HCT116 (cell line): ENCODE data around the gene RIGI. TPM values are rescaled to one million over a fixed set of nuclear protein-coding genes. Genes with fewer than 3 reads are reported as not detected.

ENCODE experiments used
- ATAC-seq: fragments of 200-7000 bp; cut with Tn5 transposase; 2 replicates; pipeline ENCODE4 v1.9.1; 2020; ENCODE audit warnings: mild to moderate bottlenecking, moderate library complexity
- BruUV-seq: library from RNA; stranded (reverse); fragments of 400-500 nt; replicated peaks from 2 replicates; lab custom pipeline; 2021; lab: Mats Ljungman, UMichigan
- CTCF ChIA-PET: fragments of 300-600 bp; sonication (Branson Sonifier 250); formaldehyde crosslinking; loops from one replicate; lab custom pipeline; 2021; ENCODE audit warnings: antibody characterized with exemption; lab: Charles Lee
- POLR2A ChIA-PET: fragments of 300-600, 350-600 bp; sonication (Branson Sonifier 250); formaldehyde crosslinking; loops from one replicate; lab custom pipeline; 2021; ENCODE audit warnings: antibody characterized with exemption; lab: Charles Lee
- RAD21 ChIA-PET, 2 experiments: fragments of 300-600 bp; sonication (Branson Sonifier 250); formaldehyde crosslinking; loops; one replicate each; lab custom pipeline; 2023; ENCODE audit warnings: low total read pairs in 2 of 2; ENCODE audit not compliant: uncharacterized antibody in 2 of 2, unreplicated experiment in 2 of 2, low non-redundant PET in 1 of 2; lab: Charles Lee
- DNase-seq: peaks from one replicate; pipeline ENCODE4 v3.0.0-alpha.2; 2010; ENCODE audit warnings: low read depth, low spot score
- H2AFZ ChIP-seq: fragments of 200-600 bp; shearing (Covaris generic), sonication (generic); 2 replicates; pipeline ENCODE4 v1.6.1; 2017; ENCODE audit warnings: low read depth, mixed run types, mixed read lengths, antibody characterized with exemption, low read length; ENCODE audit not compliant: poor library complexity, severe bottlenecking
- H3K27ac ChIP-seq: 2 replicates; pipeline ENCODE4 v1.5.1; 2012; ENCODE audit warnings: low read depth, low read length
- H3K27me3 ChIP-seq: fragments of 200-600 bp; sonication (generic); 2 replicates; pipeline ENCODE4 v1.6.1; 2016; ENCODE audit warnings: mixed run types, low read length, mixed read lengths; ENCODE audit not compliant: insufficient read depth
- H3K36me3 ChIP-seq, 2 experiments: fragments of 200-500 bp in 1 of 2; fragments of 200-600 bp in 1 of 2; sonication (Bioruptor generic) in 1 of 2; sonication (generic) in 1 of 2; 2 replicates each; pipeline versions ENCODE4 v1.5.1 to v1.6.1; 2014 to 2016; ENCODE audit warnings: low read length in 2 of 2, inconsistent platforms in 1 of 2, mixed read lengths in 1 of 2, mixed run types in 1 of 2; ENCODE audit not compliant: insufficient read depth in 2 of 2, control insufficient read depth in 1 of 2
- H3K4me1 ChIP-seq, 2 experiments: fragments of 200-600 bp in 1 of 2; sonication (generic) in 1 of 2; 2 replicates each; pipeline versions ENCODE4 v1.5.1 to v1.6.1; 2012 to 2017; ENCODE audit warnings: low read length in 2 of 2, inconsistent platforms in 1 of 2, mild to moderate bottlenecking in 1 of 2, mixed read lengths in 1 of 2, mixed run types in 1 of 2, moderate library complexity in 1 of 2; ENCODE audit not compliant: insufficient read depth in 2 of 2, control insufficient read depth in 1 of 2
- H3K4me2 ChIP-seq: fragments of 200-600 bp; sonication (generic); 2 replicates; pipeline ENCODE4 v1.6.1; 2017; ENCODE audit warnings: mixed run types, low read length, mixed read lengths
- H3K4me3 ChIP-seq, 2 experiments: fragments of 200-600 bp in 1 of 2; sonication (generic) in 1 of 2; replicated peaks in 1 of 2; 2 replicates each; pipeline ENCODE4 v1.5.1; 2011 to 2016; ENCODE audit warnings: low read length in 2 of 2, control low read depth in 1 of 2, low read depth in 1 of 2, mild to moderate bottlenecking in 1 of 2, mixed read lengths in 1 of 2, mixed run types in 1 of 2
- H3K79me2 ChIP-seq: fragments of 200-600 bp; sonication (generic); 2 replicates; pipeline ENCODE4 v1.6.1; 2017; ENCODE audit warnings: mild to moderate bottlenecking, mixed run types, low read length, moderate library complexity, mixed read lengths; ENCODE audit not compliant: insufficient read depth
- H3K9ac ChIP-seq: fragments of 200-600 bp; sonication (generic); 2 replicates; pipeline ENCODE4 v1.6.1; 2016; ENCODE audit warnings: low read length, mixed read lengths
- H3K9me2 ChIP-seq: fragments of 200-600 bp; sonication (generic), shearing (Covaris generic); 2 replicates; pipeline ENCODE4 v1.6.1; 2017; ENCODE audit warnings: mixed run types, mild to moderate bottlenecking, moderate library complexity; ENCODE audit not compliant: insufficient read depth
- H3K9me3 ChIP-seq, 2 experiments: fragments of 200-500 bp in 1 of 2; fragments of 200-600 bp in 1 of 2; sonication (Bioruptor generic) in 1 of 2; sonication (generic) in 1 of 2; 2 replicates each; pipeline ENCODE4 v1.6.1; 2014 to 2017; ENCODE audit warnings: low read length in 2 of 2, mixed read lengths in 2 of 2, inconsistent platforms in 1 of 2, low read depth in 1 of 2, mild to moderate bottlenecking in 1 of 2, mixed run types in 1 of 2, moderate library complexity in 1 of 2; ENCODE audit not compliant: control insufficient read depth in 1 of 2, insufficient read depth in 1 of 2
- H4K20me1 ChIP-seq: fragments of 200-600 bp; sonication (generic), shearing (Covaris generic); 2 replicates; pipeline ENCODE4 v1.6.1; 2017; ENCODE audit warnings: mixed run types, mild to moderate bottlenecking, moderate library complexity; ENCODE audit not compliant: insufficient read depth
- ATF3 ChIP-seq: IDR thresholded peaks from 2 replicates; pipeline ENCODE4 v1.6.1; 2012
- CBX3 ChIP-seq: IDR thresholded peaks from 2 replicates; pipeline ENCODE4 v1.6.1; 2012; ENCODE audit warnings: low read depth
- EGR1 ChIP-seq: IDR thresholded peaks from 2 replicates; pipeline ENCODE4 v1.6.1; 2012; ENCODE audit warnings: low read depth
- ELF1 ChIP-seq: IDR thresholded peaks from 2 replicates; pipeline ENCODE4 v1.6.1; 2012; ENCODE audit warnings: low read depth, borderline replicate concordance
- EZH2 ChIP-seq: fragments of 200-600 bp; sonication (generic); IDR thresholded peaks from 2 replicates; pipeline ENCODE4 v1.6.1; 2017; ENCODE audit warnings: antibody characterized with exemption, mixed run types
- EZH2phosphoT487 ChIP-seq: fragments of 200-600 bp; IDR thresholded peaks from 2 replicates; pipeline ENCODE4 v1.6.1; 2018; ENCODE audit warnings: antibody characterized with exemption, borderline replicate concordance
- FOSL1 ChIP-seq: IDR thresholded peaks from 2 replicates; pipeline ENCODE4 v1.6.1; 2012; ENCODE audit warnings: low read depth
- JUND ChIP-seq: IDR thresholded peaks from 2 replicates; pipeline ENCODE4 v1.6.1; 2012
- MAX ChIP-seq: IDR thresholded peaks from 2 replicates; pipeline ENCODE4 v1.6.1; 2012
- POLR2A ChIP-seq: IDR thresholded peaks from 2 replicates; pipeline ENCODE4 v1.7.0; 2011; ENCODE audit warnings: borderline replicate concordance; ENCODE audit not compliant: insufficient read depth, insufficient read length; ENCODE audit errors: extremely low read depth
- POLR2AphosphoS5 ChIP-seq: IDR thresholded peaks from 2 replicates; pipeline ENCODE4 v1.6.1; 2011; ENCODE audit warnings: mild to moderate bottlenecking, low read depth, low read length, moderate library complexity
- REST ChIP-seq: IDR thresholded peaks from 2 replicates; pipeline ENCODE4 v1.6.1; 2012; ENCODE audit warnings: low read depth
- SIN3A ChIP-seq: IDR thresholded peaks from 2 replicates; pipeline ENCODE4 v1.6.1; 2012; ENCODE audit warnings: low read depth
- SP1 ChIP-seq: IDR thresholded peaks from 2 replicates; pipeline ENCODE4 v1.6.1; 2012; ENCODE audit warnings: low read depth
- SRF ChIP-seq: IDR thresholded peaks from 2 replicates; pipeline ENCODE4 v1.6.1; 2012; ENCODE audit warnings: low read depth
- YY1 ChIP-seq: IDR thresholded peaks from 2 replicates; pipeline ENCODE4 v1.6.1; 2011; ENCODE audit warnings: low read length, low read depth, moderate library complexity, mild to moderate bottlenecking; ENCODE audit not compliant: insufficient replicate concordance; ENCODE audit errors: extremely low read depth
- ZBTB33 ChIP-seq: IDR thresholded peaks from 2 replicates; pipeline ENCODE4 v1.6.1; 2011; ENCODE audit warnings: mild to moderate bottlenecking, low read length, moderate library complexity; ENCODE audit not compliant: insufficient replicate concordance; ENCODE audit errors: extremely low read depth
- ZFX ChIP-seq: fragments of 450-650 bp; IDR thresholded peaks from 2 replicates; pipeline ENCODE4 v1.6.1; 2017
- ZNF274 ChIP-seq: fragments of 200-500 bp; sonication (Bioruptor generic); IDR thresholded peaks from 2 replicates; pipeline ENCODE4 v1.6.1; 2014; ENCODE audit warnings: mild to moderate bottlenecking, low read depth, low read length, inconsistent platforms
- intact Hi-C: fragments of 100-400 bp; cut with micrococcal nuclease; formaldehyde crosslinking; loops from 2 replicates; pipeline ENCODE4 v1.10.0; 2022
- total RNA-seq: library from RNA; stranded (reverse); gene quantifications from one replicate; pipeline ENCODE4 v1.2.1, GENCODE V29; 2021; ENCODE audit not compliant: unreplicated experiment

RIGI gene
- total RNA-seq, 1 experiment from 2014 or later, result 5.5 TPM

GRCh38 chr9:32533816-32534215 lies 7.8 kb upstream of the RIGI start:
- Histone ChIP-seq H4K20me1 (no peaks in the 10 kb centered on the region), H3K4me2 (no peak overlapping the region), H2AFZ (no peak overlapping the region), H3K27ac (no peak overlapping the region), H3K9me2 (no peaks in the 10 kb centered on the region), H3K4me3 (no peak overlapping the region), H3K4me1 (no peaks in the 10 kb centered on the region), H3K27me3 (no peaks in the 10 kb centered on the region), H3K9me3 (no peaks in the 10 kb centered on the region), H3K36me3 (no peaks in the 10 kb centered on the region), H3K9ac (no peak overlapping the region), H3K79me2 (no peaks in the 10 kb centered on the region)
- ATAC-seq (no peak), DNase-seq (no peak)
- POLR2A ChIA-PET, result no interaction called here
- CTCF ChIA-PET, result no interaction called here
- BruUV-seq, result no TSS peak
- TF ChIP-seq YY1 (no peak), POLR2A (no peak), EZH2 (no peak), ZFX (no peak), POLR2AphosphoS5 (no peak), EGR1 (no peak), ELF1 (no peak), REST (no peak), CBX3 (no peak), SP1 (no peak), JUND (no peak), FOSL1 (no peak), SRF (no peak), ATF3 (no peak), EZH2phosphoT487 (no peak), MAX (no peak), ZBTB33 (no peak), ZNF274 (no peak), SIN3A (no peak)
- intact Hi-C loops, result no loop called here
- RAD21 ChIA-PET, result no interaction called here
